Kidney (tissue), 14 donors: ENCODE data around the gene GDPD5. TPM values are rescaled to one million over a fixed set of nuclear protein-coding genes. Genes with fewer than 3 reads are reported as not detected.

ENCODE experiments used
- DNase-seq, 5 donors: peaks; one replicate each; pipeline ENCODE4 v3.0.0-alpha.2; 2013 to 2020
- FAIRE-seq: peaks from 2 replicates; lab custom pipeline; 2012; peaks lifted over from hg19 to GRCh38; lab: Jason Lieb, UNC
- H3K27ac ChIP-seq, 2 donors: one replicate each; pipeline ENCODE4 v1.7.0; 2013; ENCODE audit warnings: low read depth in 2 of 2, low read length in 2 of 2, inconsistent platforms in 1 of 2
- H3K27me3 ChIP-seq: one replicate; pipeline ENCODE4 v1.7.1; 2013; ENCODE audit warnings: low read length, inconsistent platforms; ENCODE audit not compliant: control insufficient read depth, insufficient read depth
- H3K36me3 ChIP-seq, 3 donors: one replicate each; pipeline versions ENCODE4 v1.7.0 to v1.7.1; 2013; ENCODE audit warnings: low read length in 3 of 3, control low read depth in 1 of 3, inconsistent platforms in 1 of 3; ENCODE audit not compliant: insufficient read depth in 3 of 3, control insufficient read depth in 2 of 3
- H3K4me1 ChIP-seq, 3 donors: one replicate each; pipeline versions ENCODE4 v1.7.0 to v1.7.1; 2013; ENCODE audit warnings: low read length in 3 of 3, inconsistent platforms in 1 of 3, low read depth in 1 of 3; ENCODE audit not compliant: control insufficient read depth in 2 of 3, insufficient read depth in 2 of 3
- H3K4me3 ChIP-seq, 3 donors: one replicate each; pipeline versions ENCODE4 v1.7.0 to v1.8.1; 2013; ENCODE audit warnings: low read length in 3 of 3, control low read depth in 1 of 3, inconsistent platforms in 1 of 3
- H3K9ac ChIP-seq, 3 donors: one replicate each; pipeline versions ENCODE4 v1.7.0 to v1.7.1; 2013; ENCODE audit warnings: low read length in 3 of 3, control low read depth in 1 of 3, inconsistent platforms in 1 of 3
- H3K9me3 ChIP-seq, 3 donors: one replicate each; pipeline versions ENCODE4 v1.7.0 to v1.7.1; 2013; ENCODE audit warnings: low read length in 3 of 3, control low read depth in 1 of 3, inconsistent platforms in 1 of 3; ENCODE audit not compliant: control insufficient read depth in 2 of 3, insufficient read depth in 1 of 3
- CTCF ChIP-seq: IDR thresholded peaks from 3 replicates; pipeline ENCODE4 v1.5.1; 2012; ENCODE audit warnings: mild to moderate bottlenecking, moderate library complexity, borderline replicate concordance; ENCODE audit not compliant: insufficient read depth; ENCODE audit errors: extremely low read depth
- intact Hi-C: fragments of 100-400 bp; cut with DNase I; formaldehyde crosslinking; loops from one replicate; pipeline ENCODE4 v1.11.1; 2022
- polyA plus RNA-seq: library from polyadenylated mRNA; stranded (reverse); fragments of 350-450 nt; fragmentation: Illumina TruSeq; extraction: RNeasy Lipid Tissue Mini Kit (QIAGEN cat#74804); gene quantifications from one replicate; pipeline ENCODE4 v1.2.3, GENCODE V29; 2014; ENCODE audit warnings: low read depth, low replicate concordance; ENCODE audit not compliant: insufficient read depth
- total RNA-seq: library from RNA; stranded (reverse); fragmentation: NEBNext Ultra II Directional; extraction: Animal tissue kit (Norgen Biotek cat#: 25700); gene quantifications from one replicate; pipeline ENCODE4 v1.2.1, GENCODE V29; 2021
- donor health status: control.
- donor health status: control.
- donor health status: control.
- donor health status: control.
- donor health status: control.
- donor health status: DM: yes; HTN: yes; CAD: no.
- donor health status: Normal renal cell carcinoma (clear cell type).

GDPD5 gene
- total and polyA plus RNA-seq, 2 donors from 2014 or later: 3.9 to 11.4 TPM

DNA sequence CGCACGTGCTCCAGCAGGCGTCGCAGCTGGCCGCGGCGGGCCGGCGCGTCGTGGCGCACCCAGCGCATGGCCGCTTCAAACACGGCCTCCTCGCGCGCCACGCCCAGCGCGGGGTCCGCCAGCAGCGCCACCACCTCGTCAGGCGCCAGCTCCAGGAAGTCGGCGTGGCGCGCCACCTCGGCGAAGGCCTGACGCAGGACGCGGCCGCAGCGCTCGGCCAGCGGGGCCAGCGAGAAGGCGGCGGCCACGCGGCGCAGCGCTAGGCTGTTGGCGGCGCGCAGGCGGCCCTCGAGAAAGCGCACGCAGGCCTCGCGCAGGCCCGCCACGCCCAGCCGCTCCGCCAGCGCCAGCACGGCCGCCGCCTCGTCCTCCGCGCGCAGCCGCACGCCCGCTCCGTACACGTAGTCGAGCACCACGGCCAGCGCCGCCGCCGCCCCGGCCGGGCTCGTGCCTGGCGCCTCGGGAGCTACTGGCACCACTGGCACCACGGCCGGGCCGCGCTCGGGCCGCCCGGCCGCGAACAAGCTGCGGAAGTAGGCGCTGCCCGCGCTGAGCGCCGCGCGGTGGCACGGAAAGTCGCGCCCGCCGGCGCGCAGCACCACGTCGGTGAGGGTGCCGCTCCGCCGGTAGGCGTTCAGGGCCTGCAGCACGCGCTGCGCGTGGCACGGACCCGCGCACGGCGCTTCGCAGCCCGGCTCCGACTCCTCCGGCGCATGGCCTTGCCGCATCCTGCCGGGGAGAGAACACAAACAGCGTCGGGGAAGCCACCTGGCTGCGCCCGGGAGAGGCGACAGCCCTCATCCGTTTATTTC is 95.6 kb downstream of the GDPD5 start:
- FAIRE-seq (no peak), DNase-seq (peak; percentile 61 to 85 (median 79))
- no peak for TF ChIP-seq CTCF
- H3K27me3 ChIP-seq: peaks cover 29% of the 10 kb centered on the region
- H3K9me3 ChIP-seq: no peaks in the 10 kb centered on the region
- intact Hi-C loops: no loop called here
- peaks cover 0 to 10% (median 0%) of the 10 kb centered on the region in 3 donors for H3K4me1 ChIP-seq
- no peak overlapping the region for H3K9ac ChIP-seq
- H3K27ac ChIP-seq: no peak overlapping the region
- no peaks in the 10 kb centered on the region for H3K36me3 ChIP-seq
- peak overlapping the region in 1 of 3 donors; percentile 25 for H3K4me3 ChIP-seq

DNA sequence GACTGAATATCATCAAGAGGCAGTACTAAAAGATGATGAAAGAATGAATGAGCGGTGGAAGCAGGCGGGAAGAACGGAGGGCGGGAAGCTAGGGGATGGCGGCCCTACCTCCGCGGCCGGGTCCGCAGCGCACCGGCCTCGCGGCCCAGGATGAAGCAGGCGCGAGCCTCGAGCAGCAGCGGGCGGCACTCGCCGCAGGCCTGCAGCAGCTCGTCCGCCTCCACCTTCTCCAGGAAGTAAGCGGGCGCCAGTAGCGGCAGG is 96.2 kb downstream of the GDPD5 start:
- DNase-seq (no peak), FAIRE-seq (no peak)
- intact Hi-C loops: no loop called here
- Histone ChIP-seq H3K4me3 (no peak overlapping the region), H3K27ac (no peak overlapping the region), H3K36me3 (no peaks in the 10 kb centered on the region), H3K27me3 (peaks cover 29% of the 10 kb centered on the region), H3K4me1 (peaks cover 0 to 10% (median 0%) of the 10 kb centered on the region in 3 donors), H3K9ac (no peak overlapping the region), H3K9me3 (no peaks in the 10 kb centered on the region)
- no peak for TF ChIP-seq CTCF

- H3K9me3 ChIP-seq: no peaks in the 10 kb centered on the region
- H3K27me3 ChIP-seq: peaks cover 29% of the 10 kb centered on the region
- H3K4me1 ChIP-seq: peaks cover 0 to 10% (median 0%) of the 10 kb centered on the region in 3 donors
- FAIRE-seq: no peak
- no peaks in the 10 kb centered on the region for H3K36me3 ChIP-seq
- H3K27ac ChIP-seq: no peak overlapping the region
- intact Hi-C loops: no loop called here
- DNase-seq: no peak
- no peak for TF ChIP-seq CTCF
- H3K4me3 ChIP-seq: peak overlapping the region in 1 of 3 donors; percentile 67
- H3K9ac ChIP-seq: no peak overlapping the region
These were observed 96.6 kb downstream of the GDPD5 start for GRCh38 chr11:75428989-75429640.
